Fibroblast of skin of abdomen (primary cell): ENCODE measurements around the gene ST6GALNAC1.

Experiments used
- DNase-seq: peaks from one replicate; pipeline ENCODE4 v3.0.0-alpha.2; 2013

Gene ST6GALNAC1

DNA sequence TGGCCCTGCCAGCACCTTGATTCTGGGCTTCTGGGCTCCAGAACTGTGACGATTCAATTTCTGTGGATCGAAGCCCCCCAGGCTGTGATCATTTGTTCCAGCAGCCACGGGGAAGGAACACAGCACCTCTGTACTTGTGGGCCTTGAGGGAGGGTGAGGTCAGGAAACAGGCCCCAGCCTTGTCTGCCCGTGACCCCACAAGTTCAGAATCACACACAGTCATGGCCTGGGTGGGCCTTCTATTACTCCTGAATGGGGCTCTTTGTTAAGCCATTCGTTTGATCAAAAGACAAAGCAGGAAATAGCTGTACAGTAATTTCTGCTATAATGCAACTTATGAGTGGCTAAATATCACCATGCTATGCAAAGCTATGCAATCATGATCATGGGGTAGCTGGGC, 68.0 kb downstream of the ST6GALNAC1 start:
- no peak for DNase-seq
